HUES48 (cell line): Measurements from ENCODE around the gene WNT1.

Experiments
- H3K27ac ChIP-seq: one replicate; pipeline ENCODE4 v1.7.0; 2013; ENCODE audit warnings: low read depth, low read length, inconsistent platforms
- H3K27me3 ChIP-seq: 2 replicates; pipeline ENCODE4 v1.6.1; 2013; ENCODE audit warnings: mild to moderate bottlenecking, low read length; ENCODE audit not compliant: control insufficient read depth, insufficient read depth
- H3K36me3 ChIP-seq: 2 replicates; pipeline ENCODE4 v1.6.1; 2013; ENCODE audit warnings: low read length; ENCODE audit not compliant: control insufficient read depth, insufficient read depth
- H3K4me1 ChIP-seq: 2 replicates; pipeline ENCODE4 v1.6.1; 2013; ENCODE audit warnings: mild to moderate bottlenecking, low read length; ENCODE audit not compliant: control insufficient read depth, insufficient read depth
- H3K4me3 ChIP-seq: 2 replicates; pipeline ENCODE4 v1.5.1; 2013; ENCODE audit warnings: mild to moderate bottlenecking, low read depth, low read length
- H3K9ac ChIP-seq: 2 replicates; pipeline ENCODE4 v1.6.1; 2013; ENCODE audit warnings: mild to moderate bottlenecking, low read depth, low read length, moderate library complexity
- H3K9me3 ChIP-seq: 2 replicates; pipeline ENCODE4 v1.6.1; 2013; ENCODE audit warnings: low read length; ENCODE audit not compliant: control insufficient read depth, insufficient read depth

WNT1 gene

DNA sequence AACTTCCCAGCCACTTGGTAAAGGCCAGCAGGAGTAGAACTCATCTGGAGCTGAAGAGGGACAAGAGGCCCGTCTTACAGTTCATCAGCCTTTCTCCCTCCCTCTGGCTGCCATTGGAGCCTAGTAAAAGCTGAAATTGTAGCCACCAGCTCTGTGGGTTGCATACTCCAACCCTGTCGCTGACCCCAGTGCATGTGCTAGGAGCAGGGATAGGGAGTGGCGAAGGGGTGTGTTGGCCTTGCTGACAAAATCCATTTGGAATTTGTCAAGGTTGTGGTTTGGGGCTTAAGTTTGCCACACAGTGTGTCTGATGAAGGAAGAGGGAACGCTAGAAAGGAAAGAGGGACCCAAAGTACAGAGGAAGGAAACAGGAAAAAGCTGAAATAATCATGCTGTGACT, 16.8 kb upstream of the WNT1 start:
- Histone ChIP-seq H3K36me3 (no peaks in the 10 kb centered on the region), H3K4me3 (no peak overlapping the region), H3K9ac (no peak overlapping the region), H3K27ac (no peak overlapping the region), H3K4me1 (peaks cover 24% of the 10 kb centered on the region), H3K9me3 (no peaks in the 10 kb centered on the region), H3K27me3 (peaks cover 8% of the 10 kb centered on the region)

DNA sequence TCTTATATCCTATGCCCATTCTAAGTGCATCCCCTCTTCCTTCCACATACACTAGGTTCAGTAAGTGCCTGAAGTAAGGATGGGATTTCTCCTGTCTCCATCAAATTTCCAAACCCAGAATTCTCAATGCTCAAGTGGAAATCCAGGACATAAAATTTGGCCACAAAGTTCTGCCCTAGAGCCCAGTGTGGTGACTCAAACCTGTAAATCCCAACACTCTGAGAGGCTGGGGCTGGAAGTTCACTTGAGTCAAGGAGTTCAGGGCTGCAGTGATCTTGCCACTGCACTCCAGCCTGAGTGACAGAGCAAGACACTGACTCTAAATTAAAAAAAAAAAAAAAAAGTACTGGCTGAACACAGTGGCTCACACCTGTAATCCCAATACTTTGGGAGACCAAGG, 16.3 kb upstream of the WNT1 start:
- Histone ChIP-seq H3K9ac (no peak overlapping the region), H3K27ac (no peak overlapping the region), H3K36me3 (no peaks in the 10 kb centered on the region), H3K9me3 (no peaks in the 10 kb centered on the region), H3K27me3 (peaks cover 12% of the 10 kb centered on the region), H3K4me1 (peaks cover 24% of the 10 kb centered on the region), H3K4me3 (no peak overlapping the region)

GRCh38 chr12:48965298-48965838, 12.8 kb upstream of the WNT1 start:
- peaks cover 42% of the 10 kb centered on the region for H3K27me3 ChIP-seq
- H3K4me3 ChIP-seq: peak overlapping the region; percentile 25
- H3K9me3 ChIP-seq: no peaks in the 10 kb centered on the region
- H3K36me3 ChIP-seq: no peaks in the 10 kb centered on the region
- peaks cover 44% of the 10 kb centered on the region for H3K4me1 ChIP-seq
- H3K9ac ChIP-seq: no peak overlapping the region
- peak overlapping the region; percentile 88 for H3K27ac ChIP-seq

GRCh38 chr12:48966177-48966895, 11.8 kb upstream of the WNT1 start:
- peaks cover 52% of the 10 kb centered on the region for H3K27me3 ChIP-seq

GRCh38 chr12:48967991-48968390, 10.1 kb upstream of the WNT1 start:
- H3K36me3 ChIP-seq: no peaks in the 10 kb centered on the region
- peaks cover 66% of the 10 kb centered on the region for H3K27me3 ChIP-seq
- peaks cover 60% of the 10 kb centered on the region for H3K4me1 ChIP-seq
- peak overlapping the region; percentile 85 for H3K27ac ChIP-seq
- H3K9ac ChIP-seq: no peak overlapping the region
- 0 out of 2 replicates have a peak overlapping the region, but pooled peaks have one; percentile 3 for H3K4me3 ChIP-seq
- no peaks in the 10 kb centered on the region for H3K9me3 ChIP-seq

More at GRCh38 chr12:48966177-48966895, 11.8 kb upstream of the WNT1 start:
- H3K27ac ChIP-seq: no peak overlapping the region
- H3K9me3 ChIP-seq: no peaks in the 10 kb centered on the region
- H3K36me3 ChIP-seq: no peaks in the 10 kb centered on the region
- H3K9ac ChIP-seq: no peak overlapping the region
- no peak overlapping the region for H3K4me3 ChIP-seq
- peaks cover 54% of the 10 kb centered on the region for H3K4me1 ChIP-seq

DNA sequence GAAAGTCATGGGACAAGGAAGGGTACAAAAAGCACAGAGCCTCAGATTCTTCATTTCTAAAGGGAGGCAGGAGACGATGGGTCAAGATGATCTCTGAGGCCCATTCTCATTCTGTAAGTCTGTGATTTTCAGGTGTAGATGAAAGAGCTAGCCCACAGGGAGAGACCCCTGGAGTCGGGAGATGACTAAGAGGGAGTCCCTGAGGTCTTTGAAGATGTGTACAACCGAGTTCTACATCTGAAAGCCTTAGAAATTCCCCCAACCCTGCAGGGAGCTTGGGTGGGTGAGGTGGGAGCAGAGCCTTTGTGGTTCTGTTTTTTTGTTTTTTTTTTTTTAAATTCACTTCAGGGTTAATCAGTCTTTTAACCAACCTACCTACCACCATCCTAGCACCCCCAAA, 9.7 kb upstream of the WNT1 start:
- Histone ChIP-seq H3K4me1 (peaks cover 60% of the 10 kb centered on the region), H3K4me3 (0 out of 2 replicates have a peak overlapping the region, but pooled peaks have one; percentile 3), H3K36me3 (no peaks in the 10 kb centered on the region), H3K9me3 (no peaks in the 10 kb centered on the region), H3K27me3 (peaks cover 70% of the 10 kb centered on the region), H3K27ac (peak overlapping the region; percentile 85), H3K9ac (no peak overlapping the region)

- peak overlapping the region; percentile 61; the same call in 1 of the 2 replicates for H3K4me3 ChIP-seq
- H3K27ac ChIP-seq: peak overlapping the region; percentile 85
- H3K4me1 ChIP-seq: peaks cover 59% of the 10 kb centered on the region
- H3K9me3 ChIP-seq: no peaks in the 10 kb centered on the region
- no peaks in the 10 kb centered on the region for H3K36me3 ChIP-seq
- no peak overlapping the region for H3K9ac ChIP-seq
- peaks cover 78% of the 10 kb centered on the region for H3K27me3 ChIP-seq
Measured at GRCh38 chr12:48969160-48969771, 8.9 kb upstream of the WNT1 start.

- H3K36me3 ChIP-seq: no peaks in the 10 kb centered on the region
- no peak overlapping the region for H3K9ac ChIP-seq
- no peak overlapping the region for H3K27ac ChIP-seq
- no peaks in the 10 kb centered on the region for H3K9me3 ChIP-seq
- peaks cover 51% of the 10 kb centered on the region for H3K4me1 ChIP-seq
- H3K4me3 ChIP-seq: peak overlapping the region; percentile 61; the same call in 1 of the 2 replicates
- peaks cover 86% of the 10 kb centered on the region for H3K27me3 ChIP-seq
Measured at GRCh38 chr12:48969833-48970701, 8.1 kb upstream of the WNT1 start.

DNA sequence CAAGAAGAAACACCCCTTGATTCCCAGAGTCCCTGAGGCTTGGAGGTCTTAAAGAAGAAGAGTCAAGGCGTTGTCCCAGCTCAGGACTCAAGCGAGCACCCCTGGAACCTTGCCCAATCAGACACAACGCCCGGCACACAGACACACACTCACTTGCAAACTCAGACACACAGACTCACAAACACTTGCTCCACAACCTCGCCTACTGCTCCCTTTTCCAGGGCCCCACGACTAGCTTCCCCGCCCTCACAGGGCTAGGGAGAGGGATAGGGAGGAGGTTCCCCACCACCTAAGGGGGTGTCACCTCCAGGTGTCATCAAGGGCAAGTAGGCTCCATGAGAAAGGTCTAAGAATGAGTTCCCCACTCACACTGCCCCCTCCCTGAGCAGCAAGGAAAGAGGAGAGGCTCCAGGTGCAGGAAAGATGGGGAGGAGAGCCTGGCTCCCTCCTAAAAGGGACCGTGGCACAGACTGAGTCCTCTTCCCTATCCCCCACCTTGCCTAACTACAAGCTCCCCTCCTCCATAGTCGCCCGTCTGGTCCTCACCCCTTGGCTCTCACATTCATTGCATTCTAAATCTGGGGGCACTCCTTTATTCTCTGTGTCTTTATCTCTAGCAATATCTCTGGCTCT, 7.3 kb upstream of the WNT1 start:
- Histone ChIP-seq H3K4me1 (peaks cover 45% of the 10 kb centered on the region), H3K9me3 (no peaks in the 10 kb centered on the region), H3K4me3 (peak overlapping the region; percentile 61), H3K9ac (no peak overlapping the region), H3K27me3 (peaks cover 94% of the 10 kb centered on the region), H3K27ac (no peak overlapping the region), H3K36me3 (no peaks in the 10 kb centered on the region)

GRCh38 chr12:48972213-48972951, 5.7 kb upstream of the WNT1 start:
- Histone ChIP-seq H3K27ac (no peak overlapping the region), H3K4me3 (peak overlapping the region; percentile 61; the same call in 1 of the 2 replicates), H3K4me1 (peaks cover 41% of the 10 kb centered on the region), H3K9ac (no peak overlapping the region), H3K27me3 (peaks cover 99% of the 10 kb centered on the region), H3K36me3 (no peaks in the 10 kb centered on the region), H3K9me3 (no peaks in the 10 kb centered on the region)
